Hepatic stellate cell (primary cell): ENCODE data around the gene GRB10.

Experiments
- DNase-seq: peaks from one replicate; pipeline ENCODE4 v3.0.0; 2011; ENCODE audit warnings: low spot score

GRB10 gene

GRCh38 chr7:50782375-50783208 is at the start of gene GRB10:
TSS of gene GRB10 (minus strand) at chr7:50782896. CDS start at chr7:50732322, 50,574 bp downstream.
- DNase-seq: peak; percentile 49

DNA sequence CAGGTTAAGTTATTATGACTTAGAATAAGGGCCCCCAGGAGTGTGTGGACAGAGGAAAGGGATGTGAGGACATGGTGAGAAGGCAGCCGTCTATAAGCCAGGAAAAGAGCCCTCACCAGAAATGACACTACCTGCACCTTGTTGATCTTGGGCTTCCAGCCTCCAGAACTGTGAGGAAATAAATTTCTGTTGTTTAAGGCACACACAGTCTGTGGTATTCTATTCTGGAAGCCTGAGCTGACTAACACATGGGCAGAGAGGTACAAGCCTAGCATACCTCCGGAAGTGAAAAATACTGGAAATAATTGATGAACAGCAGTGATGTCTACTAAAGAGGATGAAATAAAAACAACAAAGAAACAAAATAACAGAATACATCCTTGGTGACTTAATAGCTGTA is 46.1 kb upstream of the GRB10 start:
- no peak for DNase-seq

DNA sequence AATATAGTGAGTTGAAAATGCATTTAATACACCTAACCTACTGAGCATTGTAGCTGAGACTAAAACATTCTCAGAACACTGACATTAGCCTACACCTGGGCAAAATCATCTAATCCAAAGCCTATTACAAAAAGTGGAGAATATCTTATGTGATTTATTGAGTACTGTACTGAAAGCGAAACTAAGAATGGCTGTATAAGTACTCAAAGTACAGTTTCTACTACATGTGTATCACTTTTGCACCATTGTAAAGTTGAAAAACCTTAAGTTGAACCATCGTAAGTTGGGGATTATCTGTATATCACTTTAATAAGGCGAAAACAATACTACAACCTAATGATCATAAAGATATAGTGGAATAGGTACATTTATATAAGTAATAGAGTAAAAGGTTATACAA is 45.4 kb upstream of the GRB10 start:
- no peak for DNase-seq

- no peak for DNase-seq
These were observed 44.6 kb upstream of the GRB10 start for GRCh38 chr7:50827281-50827680.

DNA sequence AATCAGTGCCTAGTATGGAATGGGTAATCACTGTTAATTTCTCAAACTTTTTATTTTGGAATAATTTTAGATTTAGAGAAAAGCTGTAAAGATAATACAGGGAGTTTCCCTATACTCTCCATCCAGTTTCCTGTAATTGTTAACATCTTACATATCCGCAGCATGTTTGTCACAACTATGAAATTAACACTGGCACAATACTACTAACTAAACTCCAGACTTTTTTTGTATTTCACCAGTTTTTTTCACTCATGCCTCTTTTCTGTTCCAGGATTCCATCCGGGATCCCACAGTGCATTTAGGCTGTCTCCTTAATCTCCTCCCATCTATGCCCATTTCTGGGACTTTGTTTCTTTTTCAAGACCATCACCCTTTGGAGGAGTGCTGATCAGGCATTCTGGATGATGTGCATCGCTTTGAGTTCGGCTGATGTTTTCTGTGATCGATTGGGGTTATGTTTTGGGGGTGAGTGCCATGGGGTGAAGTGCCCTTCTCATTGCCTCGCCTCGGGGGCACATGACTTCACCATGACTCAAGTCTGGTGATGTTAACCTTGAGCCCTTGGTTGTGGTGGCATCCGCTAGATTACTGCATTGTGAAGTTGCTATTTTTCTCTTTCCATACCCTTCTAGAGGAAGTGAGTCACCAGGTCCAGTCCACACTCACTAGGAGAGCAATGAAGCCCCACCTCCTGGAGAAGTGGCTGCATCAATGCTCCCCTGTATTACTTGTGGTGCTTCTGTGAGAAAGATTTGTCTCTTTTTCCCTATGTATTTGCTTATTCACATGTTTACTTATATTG is 43.9 kb upstream of the GRB10 start:
- DNase-seq: peak; percentile 52

GRCh38 chr7:50825465-50825864 is 42.8 kb upstream of the GRB10 start:
- no peak for DNase-seq

DNA sequence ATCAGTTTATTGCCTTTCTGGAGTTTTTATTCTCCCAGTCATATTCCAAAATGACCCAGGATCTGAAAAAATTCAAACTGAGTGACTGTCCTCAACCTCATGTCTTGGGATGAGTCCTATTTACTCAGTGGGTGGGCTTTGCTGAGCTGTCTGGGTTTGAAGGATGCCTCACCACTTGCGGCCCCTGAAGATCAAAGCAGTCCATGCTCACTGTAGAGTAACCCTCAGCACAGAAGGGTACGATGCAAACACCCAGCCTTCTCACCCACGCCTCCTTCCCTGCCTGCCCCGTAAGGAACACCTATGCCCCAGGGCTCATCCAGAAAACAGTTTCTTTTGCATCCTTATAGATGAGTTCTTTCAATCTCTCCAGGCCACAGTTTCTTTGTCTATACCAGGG is 42.2 kb upstream of the GRB10 start:
- no peak for DNase-seq

- no peak for DNase-seq
These were observed 40.0 kb upstream of the GRB10 start for GRCh38 chr7:50822706-50823105.

DNA sequence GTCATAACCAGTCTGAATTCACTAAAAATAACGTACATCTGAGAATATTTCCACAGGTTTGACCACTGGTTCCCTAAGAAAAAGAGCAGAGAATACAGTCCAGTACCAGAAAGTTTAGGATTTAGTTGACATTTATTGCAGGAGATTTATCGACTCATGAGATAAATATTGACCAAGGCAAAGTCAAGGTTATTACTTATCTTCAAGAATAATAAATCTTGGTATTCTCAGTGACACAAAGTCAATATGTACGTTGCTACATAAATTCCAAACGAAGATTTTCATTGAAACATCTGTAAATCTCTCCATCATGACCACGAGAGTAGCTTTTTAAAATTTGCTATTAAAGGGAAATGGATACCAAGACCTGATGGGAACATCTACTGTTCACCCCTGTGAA is 39.4 kb upstream of the GRB10 start:
- DNase-seq: no peak

GRCh38 chr7:50821457-50822008 is 38.8 kb upstream of the GRB10 start:
- no peak for DNase-seq

- no peak for DNase-seq
These were observed 35.6 kb upstream of the GRB10 start for GRCh38 chr7:50818324-50818723.

- no peak for DNase-seq
These were observed 34.9 kb upstream of the GRB10 start for GRCh38 chr7:50817561-50817960.

GRCh38 chr7:50815138-50815537 is 32.4 kb upstream of the GRB10 start:
- DNase-seq: no peak

DNA sequence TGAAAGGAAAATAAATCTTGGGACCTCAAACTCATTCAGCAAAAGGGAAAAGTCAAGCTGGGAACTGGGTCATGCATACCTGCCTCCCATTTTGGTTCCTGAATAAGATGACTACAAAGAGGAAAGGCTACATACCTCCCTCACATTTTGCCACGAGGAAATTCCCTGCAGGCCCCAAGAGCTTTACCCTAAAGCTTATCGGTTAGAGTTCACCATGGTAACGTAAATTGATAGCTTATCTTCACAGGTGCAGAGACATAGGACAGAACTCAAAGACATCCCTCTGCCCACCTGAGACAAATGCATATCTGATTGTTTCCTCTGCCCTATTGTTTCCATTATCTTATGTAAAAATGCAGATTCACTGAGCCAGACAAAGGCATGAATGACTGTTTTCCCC is 31.5 kb upstream of the GRB10 start:
- no peak for DNase-seq

DNA sequence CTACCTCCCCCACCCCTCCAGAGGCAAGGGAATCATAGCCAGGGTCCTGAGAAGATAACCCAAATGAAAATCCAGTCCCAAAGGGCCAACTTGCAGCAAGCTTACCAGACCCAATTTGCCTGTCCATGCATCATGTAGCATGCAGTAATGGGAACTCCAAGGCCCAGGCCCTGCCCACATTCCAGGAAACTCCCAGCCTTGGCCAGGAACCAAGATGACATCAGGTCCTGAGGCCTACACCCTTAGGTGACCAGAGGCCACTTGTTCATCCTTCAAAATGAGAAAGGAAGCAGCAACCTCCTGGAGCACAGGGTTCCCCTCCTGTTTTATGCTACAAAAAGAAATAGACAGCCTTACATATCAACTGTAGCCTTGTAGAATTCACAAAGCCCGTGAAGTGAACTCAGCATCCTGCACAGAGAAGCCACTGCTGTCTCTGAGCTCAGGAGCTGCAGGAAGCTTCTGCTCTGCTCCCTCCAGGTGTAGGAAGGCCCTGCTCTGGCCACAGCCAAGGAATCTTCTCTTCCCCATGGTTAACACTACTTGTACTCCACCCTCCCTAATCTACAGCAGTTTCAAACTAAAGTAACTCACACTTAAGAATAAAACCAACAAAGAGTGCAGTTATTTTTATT is 30.3 kb upstream of the GRB10 start:
- peak; percentile 60 for DNase-seq

DNA sequence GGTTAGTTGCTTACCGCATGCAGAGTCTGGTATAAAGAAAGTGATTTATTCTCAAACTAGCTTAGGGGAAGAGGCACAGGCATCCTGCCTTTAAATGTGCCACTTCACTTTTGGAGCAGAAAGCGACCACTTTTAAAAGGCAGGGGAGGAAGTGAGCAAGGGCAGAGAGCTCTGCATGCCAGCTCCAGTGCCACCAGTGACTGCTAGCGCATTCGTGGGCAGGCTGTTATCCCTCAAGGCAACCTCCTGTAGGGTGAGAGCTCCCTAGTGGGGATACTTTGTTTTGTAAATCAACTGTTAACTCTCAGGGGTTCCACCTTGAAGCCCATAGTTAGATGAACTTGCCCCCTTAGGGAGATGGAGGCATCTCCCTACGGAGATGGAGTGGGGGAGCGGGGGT is 29.4 kb upstream of the GRB10 start:
- DNase-seq: no peak

GRCh38 chr7:50808282-50808888 is 25.7 kb upstream of the GRB10 start:
- no peak for DNase-seq

DNA sequence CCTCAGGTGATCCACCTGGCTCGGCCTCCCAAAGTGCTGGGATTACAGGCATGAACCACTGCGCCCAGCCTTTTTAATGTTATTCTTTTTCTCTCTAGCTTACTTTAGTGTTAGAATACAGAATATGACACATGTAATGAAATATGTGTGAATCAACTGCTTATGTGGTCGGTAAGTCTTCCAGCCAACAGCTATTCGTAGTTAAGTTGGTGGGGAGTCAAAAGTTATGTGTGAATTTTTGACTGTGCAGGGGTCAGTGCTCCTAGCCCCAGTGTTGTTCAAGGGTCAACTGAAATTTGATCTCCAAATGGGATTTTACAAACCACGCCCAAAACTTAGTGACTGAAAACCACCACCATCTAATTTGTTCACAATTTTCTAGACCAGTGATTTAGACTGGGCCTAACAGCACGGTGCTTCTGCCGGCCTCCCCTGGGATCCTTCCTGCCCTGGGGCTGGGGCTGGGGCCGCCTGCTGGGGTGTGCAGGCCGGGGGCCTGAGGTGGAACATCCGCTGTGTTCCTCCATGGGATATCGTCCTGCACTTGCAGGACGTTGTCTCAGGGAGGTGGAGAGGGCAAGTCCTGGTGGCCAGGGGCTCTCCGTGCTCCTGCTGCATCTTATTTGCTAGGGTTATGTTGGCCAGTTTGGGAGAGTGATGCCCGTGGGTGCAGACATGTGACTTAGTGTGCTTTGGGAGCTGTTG is 24.5 kb upstream of the GRB10 start:
- DNase-seq: no peak

GRCh38 chr7:50806143-50806542 is 23.4 kb upstream of the GRB10 start:
- no peak for DNase-seq

GRCh38 chr7:50805447-50806125 is 22.9 kb upstream of the GRB10 start:
- no peak for DNase-seq
